HG02973 (cell line): Measurements from ENCODE around the gene SMLR1.

Source experiments
- ATAC-seq: cut with Tn5 transposase; IDR thresholded peaks from one replicate; pipeline ENCODE4 v1.9.1; 2021; ENCODE audit warnings: moderate library complexity; ENCODE audit not compliant: unreplicated experiment

The SMLR1 gene

DNA sequence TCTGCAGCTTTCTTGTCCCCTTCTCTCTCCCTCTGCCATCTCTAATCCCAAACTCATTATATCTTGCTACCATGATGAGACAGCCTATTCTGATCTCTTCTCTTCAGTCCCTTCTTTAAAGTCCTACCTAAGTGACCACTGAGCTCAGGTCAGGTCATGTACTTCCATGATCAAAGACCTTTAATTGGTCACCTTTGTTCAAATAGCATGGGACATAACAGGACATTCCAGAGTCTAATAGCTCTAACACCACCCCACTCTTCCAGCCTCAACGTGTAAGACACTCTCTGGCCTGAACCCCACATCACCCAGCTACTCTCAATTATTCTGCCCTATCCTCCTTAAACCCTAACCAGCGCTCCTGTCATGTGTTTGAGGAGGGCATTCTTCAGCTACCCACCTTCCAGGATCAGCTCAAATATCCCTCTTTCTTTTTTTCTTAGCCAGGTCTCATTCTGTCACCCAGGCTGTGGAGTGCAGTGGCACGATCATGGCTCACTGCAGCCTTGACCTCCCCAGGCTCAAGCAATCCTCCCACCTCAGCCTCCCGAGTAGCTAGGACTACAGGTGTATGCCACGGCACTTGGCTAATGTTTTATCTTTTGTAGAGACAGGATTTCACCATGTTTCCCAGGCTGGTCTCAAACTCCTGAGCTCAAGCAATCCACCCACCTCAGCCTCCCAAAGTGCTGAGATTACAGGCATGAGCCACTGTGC, 2.1 kb upstream of the SMLR1 start:
- no peak for ATAC-seq

DNA sequence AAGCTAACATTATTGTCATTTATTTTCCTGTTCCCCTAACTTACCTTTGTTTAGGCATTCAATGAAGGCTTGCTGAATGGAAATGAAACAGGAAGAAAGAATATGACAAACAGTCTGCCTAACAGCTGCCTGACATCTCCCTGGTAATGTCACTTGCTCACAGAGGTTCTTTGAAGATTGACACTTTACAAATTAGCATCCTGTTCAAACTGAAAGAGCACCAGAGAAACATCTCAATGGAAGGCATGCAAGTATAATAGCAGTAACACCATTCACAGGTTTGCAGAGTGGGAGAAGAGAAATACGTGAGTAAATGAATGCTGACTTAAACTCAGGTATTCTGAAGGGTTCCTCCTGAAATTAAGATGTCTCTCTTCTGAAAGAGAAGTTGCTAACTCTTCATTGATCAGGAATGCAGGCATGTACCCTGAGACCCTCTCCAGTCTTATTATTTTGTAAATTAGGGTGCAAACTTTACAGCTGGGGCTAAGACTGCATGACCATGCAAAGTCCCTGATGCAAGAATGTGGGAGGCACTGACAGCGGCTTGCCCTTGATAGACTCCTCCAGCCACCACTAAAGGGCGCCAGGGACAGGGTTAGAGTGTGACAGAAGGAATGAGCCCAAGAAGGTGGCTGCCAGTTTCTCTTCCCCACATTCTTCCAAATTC, 1.3 kb upstream of the SMLR1 start:
- ATAC-seq, result no peak

DNA sequence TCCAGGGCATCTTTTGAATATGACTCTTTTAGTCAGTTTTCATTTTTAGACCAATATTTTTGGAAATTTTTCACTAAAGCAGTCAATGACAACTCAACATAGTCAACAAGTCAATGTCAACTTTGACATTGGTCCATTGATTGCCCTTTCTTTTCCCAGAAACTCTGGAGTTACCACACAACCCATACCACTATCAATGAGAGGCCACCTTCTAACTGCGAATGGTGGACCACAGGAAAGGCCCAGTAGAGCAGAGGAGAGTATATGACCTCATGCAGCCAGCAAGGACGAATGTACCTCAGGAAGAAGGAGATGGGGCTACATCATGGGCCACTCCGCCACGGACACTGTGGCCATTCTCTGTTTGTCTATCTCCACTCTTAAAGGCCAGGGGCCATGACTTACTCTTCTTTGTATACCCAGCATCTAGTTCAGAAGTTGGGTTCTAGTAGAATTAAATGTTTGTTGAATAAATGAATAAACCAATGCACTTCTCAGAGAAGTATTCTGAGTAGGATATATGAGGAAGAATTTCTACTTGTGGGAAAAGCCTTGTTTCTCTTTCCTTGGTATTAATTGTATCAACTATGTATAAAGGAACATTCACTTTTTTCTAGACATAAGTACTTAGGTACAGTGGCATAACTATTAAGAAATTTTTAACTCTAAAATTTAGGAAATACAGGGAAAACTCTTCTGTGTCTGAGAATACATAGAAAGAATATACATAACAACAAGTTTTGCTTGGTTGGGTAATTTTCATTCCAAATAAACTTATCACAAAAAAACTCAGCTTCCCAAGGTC, 562 bp upstream of the SMLR1 start:
- ATAC-seq, result no peak

DNA sequence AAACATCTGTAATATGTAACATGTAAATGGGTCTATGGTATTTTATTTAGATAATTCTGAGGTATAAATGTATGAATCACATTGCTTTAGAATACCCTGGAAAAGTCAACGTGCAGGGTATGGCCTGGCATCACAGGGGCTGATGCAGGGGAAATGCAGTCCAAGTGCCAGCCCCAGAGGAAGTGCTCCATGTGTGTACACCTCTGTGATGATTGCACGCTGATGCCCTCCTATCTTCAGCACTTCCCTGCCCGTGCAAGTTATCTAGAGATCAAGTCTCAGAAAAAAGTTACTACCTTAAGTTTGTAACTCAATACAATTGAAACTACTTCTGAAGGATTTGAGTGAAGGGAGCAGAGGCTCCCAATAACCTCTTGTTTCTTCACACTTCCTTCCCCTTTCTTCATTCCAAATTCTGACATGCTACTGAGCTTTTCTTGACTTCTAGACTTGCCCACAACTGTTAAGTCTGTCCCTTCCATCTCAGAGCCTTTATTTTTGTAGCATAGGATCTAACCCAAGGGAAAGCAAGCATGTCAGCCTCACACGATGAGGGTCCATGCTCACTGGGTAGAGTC, 2.2 kb downstream of the SMLR1 start:
- ATAC-seq, result no peak

DNA sequence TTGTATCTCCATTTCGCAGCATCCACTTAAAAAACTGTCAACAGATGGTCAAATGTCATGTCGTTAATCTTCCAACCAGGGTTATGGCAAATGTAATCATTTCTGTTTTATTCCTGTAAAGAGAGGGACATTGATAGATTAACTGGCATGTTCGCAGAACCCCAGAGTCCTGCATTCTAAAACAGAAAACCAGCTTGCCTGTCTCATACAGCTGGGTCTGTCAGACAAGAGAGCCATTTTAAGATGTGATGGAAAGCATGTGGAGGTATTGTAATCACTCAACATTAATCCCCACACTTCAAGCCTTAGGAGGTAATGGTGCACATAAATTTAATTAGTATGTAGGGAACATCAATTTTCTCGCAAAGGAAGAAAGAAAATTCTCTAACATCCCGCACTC, 4.4 kb downstream of the SMLR1 start:
- ATAC-seq, result no peak

GRCh38 chr6:130833569-130833968, 6.4 kb downstream of the SMLR1 start:
- no peak for ATAC-seq

DNA sequence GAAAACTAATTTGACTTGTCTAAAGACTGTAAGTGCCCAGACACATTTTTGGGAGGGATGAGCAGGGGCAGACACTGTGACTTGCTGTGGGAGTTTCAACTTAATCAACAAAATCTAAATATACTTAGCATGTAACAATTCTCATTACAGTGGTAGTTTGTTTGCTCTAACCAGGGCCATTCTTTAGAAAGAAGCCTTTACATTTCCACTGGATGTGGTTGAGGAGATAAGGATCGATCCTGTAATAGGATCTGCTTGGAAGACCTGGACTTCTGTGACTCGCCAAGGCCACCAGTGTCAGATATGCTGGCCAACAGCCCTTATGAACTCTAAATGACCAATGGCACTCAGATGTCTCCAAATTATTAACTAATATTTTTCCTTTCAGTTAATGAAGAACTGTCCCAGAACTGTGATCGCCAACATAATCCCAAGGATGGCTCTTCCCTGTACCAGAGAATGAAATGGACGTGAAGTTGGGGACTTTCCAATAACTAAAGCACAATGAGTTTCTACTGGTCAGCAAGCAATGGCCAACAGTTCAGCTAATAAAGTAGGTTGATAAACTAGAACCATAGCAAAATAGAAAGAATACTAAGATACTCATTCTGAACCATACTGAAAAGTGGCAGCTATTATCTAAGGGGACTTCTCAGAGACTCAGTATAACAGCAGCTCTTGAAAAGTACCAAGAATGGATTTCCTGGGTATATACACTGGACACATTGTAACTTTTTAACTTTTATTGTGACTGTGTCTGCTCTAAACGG, 7.5 kb downstream of the SMLR1 start:
- no peak for ATAC-seq

DNA sequence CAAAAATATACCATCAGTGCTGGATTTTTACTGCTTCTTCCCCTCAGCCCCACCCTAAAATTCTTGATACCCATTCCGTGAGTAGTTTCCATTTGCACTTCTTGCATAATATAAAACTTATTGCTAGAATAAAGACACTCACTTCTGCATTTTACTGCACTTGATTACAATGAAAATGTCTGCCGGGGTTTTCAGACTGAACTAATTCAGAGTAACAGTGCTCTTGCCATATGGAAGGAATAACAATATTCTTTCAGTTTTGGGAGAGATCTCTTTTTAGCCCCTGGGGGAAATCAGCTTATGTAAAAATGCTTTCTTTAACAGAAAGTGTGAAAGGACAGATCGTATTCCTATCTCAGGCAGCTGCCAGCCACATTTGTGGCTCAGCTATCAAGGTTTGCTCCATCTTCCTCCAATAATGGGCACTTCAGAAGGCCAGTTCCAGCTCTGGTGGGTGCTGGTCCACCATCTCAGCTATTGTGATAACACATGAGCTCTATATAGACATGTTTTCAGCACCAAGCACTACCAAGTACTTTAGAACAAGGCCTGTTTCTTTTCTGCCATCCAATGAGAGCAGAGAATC, 8.9 kb downstream of the SMLR1 start:
- ATAC-seq, result no peak

GRCh38 chr6:130837067-130837466, 9.9 kb downstream of the SMLR1 start:
- ATAC-seq, result no peak

DNA sequence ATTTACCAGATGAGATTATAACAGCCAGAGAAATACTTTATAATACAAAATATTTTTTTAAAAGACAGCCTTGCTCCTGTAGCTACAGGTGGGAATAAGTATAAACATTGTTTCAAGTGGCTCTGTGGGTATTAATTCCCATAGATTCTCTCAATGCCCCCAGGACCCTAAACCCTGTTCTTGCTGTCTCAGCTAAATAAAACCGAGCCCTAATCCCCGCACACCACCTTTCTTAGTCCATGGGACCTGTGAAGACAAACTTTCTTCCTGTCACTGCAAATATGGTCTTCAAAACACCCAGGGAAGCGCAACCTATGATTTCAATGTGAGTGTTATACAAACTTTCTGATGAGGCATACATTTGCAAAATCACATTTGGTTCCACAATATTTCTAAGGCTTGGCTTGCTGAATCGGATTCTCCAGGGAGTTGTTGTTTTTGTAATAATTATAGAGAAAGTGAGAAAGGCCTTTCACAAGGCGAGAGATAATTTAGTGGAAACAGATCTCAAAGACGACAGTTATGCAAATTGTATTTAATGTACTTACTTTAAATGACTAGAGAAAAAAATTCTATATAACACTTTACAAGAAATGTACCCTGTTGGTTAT, 11.1 kb downstream of the SMLR1 start:
- no peak for ATAC-seq

DNA sequence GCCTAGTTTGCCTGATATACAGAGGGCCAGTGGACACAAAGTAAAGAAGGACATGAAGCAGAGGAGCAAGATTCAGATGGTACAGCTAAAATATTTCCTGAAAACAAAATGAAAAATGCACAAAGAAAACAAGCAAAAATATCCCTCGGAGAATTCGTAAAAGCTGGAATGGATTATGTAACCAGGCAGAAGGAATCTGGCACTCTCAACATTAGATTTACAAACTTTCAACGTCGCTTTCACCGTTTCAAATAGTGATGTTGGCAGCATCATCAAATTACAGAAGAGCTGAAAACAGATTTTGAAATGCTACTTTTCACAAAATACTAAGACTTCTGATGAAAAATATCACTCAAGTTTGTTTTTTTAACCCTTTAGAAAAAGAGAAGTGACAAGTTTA, 11.7 kb downstream of the SMLR1 start:
- no peak for ATAC-seq

DNA sequence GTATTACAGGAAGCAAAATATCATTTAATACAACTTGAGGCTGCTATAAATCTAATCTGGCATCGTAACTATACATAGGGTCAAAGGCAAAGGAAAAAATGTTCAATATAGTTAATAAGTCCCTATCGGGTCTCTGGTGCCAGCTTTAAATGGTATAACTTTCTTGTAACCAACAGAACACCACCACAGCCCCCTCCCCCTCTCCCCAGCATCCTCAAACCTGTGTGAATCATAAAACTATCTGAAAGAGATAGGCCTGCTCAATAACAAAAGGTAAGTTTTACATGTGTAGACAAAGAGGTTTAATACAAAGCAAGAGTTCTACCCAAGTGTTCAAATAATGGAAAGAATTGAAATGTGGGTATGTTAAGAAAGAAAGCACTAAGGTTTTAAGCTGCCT, 12.2 kb downstream of the SMLR1 start:
- ATAC-seq, result no peak

DNA sequence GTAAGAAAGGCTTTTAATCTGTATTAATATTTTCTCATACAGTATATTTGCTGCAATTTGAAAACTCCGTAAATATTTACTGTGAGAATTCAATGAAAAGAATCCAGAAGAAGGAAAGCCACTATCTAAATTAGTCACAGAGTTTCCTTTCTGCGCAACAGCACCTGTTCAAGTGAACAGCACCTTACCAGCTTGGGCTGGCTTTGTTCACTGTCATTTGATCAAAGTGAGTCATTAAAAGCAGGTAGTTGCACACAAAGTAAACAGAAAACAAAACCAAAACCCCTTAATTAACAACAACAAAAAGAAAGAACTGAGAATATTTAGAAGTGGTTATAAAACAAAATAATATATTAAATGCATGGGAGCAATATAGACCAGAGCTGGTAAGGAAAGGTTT, 12.8 kb downstream of the SMLR1 start:
- ATAC-seq, result no peak

DNA sequence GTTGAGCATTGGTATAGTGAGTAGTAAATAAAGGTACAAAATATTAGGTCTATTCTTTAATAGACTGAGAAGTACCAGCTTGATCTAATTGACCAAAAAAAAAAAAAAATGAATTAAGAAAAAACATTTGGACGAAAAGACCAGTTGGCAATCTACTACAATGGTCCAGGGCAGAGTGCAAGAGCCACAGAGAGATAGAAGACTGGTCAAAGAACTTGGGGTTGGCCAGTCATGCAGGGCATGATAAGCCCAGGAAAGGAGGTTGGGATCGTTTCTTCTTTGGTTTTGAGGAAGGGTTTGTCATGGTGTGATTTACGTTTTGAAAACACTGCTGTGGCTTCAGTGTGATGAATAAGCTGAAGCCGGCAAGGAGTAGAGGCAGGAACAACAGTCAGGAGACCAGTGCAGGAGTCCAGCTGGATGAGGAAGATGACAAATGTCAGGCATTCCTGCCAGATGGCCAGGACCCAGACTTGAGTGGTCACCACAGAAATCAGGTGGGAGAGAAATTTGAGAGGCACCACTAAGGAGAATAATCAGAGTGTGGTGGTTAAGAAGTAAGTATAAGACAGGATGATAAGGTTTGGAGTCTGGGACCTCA, 14.0 kb downstream of the SMLR1 start:
- ATAC-seq, result no peak

- no peak for ATAC-seq
Measured at GRCh38 chr6:130843575-130844320, 16.5 kb downstream of the SMLR1 start.

DNA sequence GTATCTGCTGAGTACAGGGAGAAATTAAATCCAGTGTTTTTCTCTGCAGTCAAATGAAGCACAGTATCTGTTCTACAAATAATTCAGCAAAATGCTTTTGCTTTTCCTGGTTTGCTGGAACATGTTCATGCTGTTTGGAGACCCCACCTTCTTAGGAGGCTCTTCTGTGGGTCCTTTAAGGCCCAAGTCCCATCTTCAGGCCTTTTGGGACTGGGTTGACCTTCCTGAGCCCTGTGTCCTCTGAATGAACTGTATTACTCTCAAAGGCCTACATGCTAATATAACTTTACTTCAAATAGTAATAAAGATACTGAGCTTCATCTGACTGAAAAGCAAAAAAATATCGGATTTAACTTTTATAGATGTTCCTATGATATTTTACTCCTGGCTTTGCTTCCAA, 19.3 kb downstream of the SMLR1 start:
- ATAC-seq, result no peak

GRCh38 chr6:130847001-130847910, 20.1 kb downstream of the SMLR1 start:
- no peak for ATAC-seq

DNA sequence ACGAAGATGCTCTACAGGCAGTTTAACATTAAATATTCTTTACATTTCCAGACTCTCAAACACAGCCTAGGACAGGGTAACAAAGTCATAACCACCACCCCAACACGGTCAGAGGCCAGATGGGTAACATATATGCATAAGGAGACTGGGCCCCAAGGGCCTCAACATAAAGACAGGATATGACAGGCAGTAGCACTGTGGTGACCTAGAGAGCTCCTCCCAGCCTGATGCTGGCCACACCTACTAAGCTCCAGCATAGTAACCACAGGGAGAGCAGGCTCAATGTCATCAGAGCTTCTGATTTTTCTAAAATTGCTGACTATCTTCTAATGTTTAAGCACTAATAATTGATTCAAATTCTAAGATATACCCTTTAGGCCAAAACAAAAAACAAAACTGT, 21.7 kb downstream of the SMLR1 start:
- ATAC-seq, result peak; percentile 86
